HepG2 (cell line): ENCODE results near the gene ISCA2. TPM values are rescaled to one million over a fixed set of nuclear protein-coding genes. Genes with fewer than 3 reads are reported as not detected.

ENCODE experiments used
- ATAC-seq: fragments of 200-7000 bp; cut with Tn5 transposase; 3 replicates; pipeline ENCODE4 v1.9.1; 2020; ENCODE audit warnings: mild to moderate bottlenecking, moderate library complexity
- BruUV-seq: library from RNA; stranded (reverse); fragments of 400-500 nt; replicated peaks from 2 replicates; lab custom pipeline; 2021; lab: Mats Ljungman, UMichigan
- CTCF ChIA-PET: fragments of 300-600 bp; formaldehyde crosslinking; extraction: SDS; loops from one replicate; lab custom pipeline; 2021; ENCODE audit warnings: low total read pairs, inconsistent platforms, low intra/inter-chr PET ratio; lab: Yijun Ruan, JAX
- POLR2A ChIA-PET: fragments of 350-600 bp; sonication (Branson Sonifier 250); formaldehyde crosslinking; loops from one replicate; lab custom pipeline; 2020; ENCODE audit warnings: antibody characterized with exemption, inconsistent platforms; lab: Yijun Ruan, JAX
- DNase-seq: peaks from one replicate; pipeline ENCODE4 v3.0.0-alpha.2; 2015; ENCODE audit warnings: low spot score
- FAIRE-seq: peaks from 3 replicates; lab custom pipeline; 2011; peaks lifted over from hg19 to GRCh38; lab: Jason Lieb, UNC
- H2AFZ ChIP-seq: one replicate; pipeline ENCODE4 v1.6.1; 2011; ENCODE audit warnings: low read length, inconsistent platforms
- H3K27ac ChIP-seq: fragments of 300-600 bp; 3 replicates; pipeline ENCODE4 v1.8.0; 2011; ENCODE audit warnings: mixed run types, mild to moderate bottlenecking, mixed read lengths, low read length, inconsistent platforms; ENCODE audit not compliant: insufficient read depth; ENCODE audit errors: extremely low read length
- H3K27me3 ChIP-seq, 2 experiments: fragments of 200-600 bp in 1 of 2; 2 replicates in 1 of 2; 3 replicates in 1 of 2; pipeline versions ENCODE4 v1.6.0 to v1.8.0; 2011; ENCODE audit warnings: low read length in 2 of 2, mild to moderate bottlenecking in 2 of 2, moderate library complexity in 2 of 2, inconsistent platforms in 1 of 2; ENCODE audit not compliant: insufficient read depth in 2 of 2, control insufficient read depth in 1 of 2
- H3K36me3 ChIP-seq, 2 experiments: fragments of 200-600 bp in 1 of 2; replicated peaks in 1 of 2; 2 replicates in 1 of 2; 3 replicates in 1 of 2; pipeline versions ENCODE4 v1.5.1 to v1.8.0; 2011; ENCODE audit warnings: low read length in 2 of 2, inconsistent platforms in 1 of 2; ENCODE audit not compliant: insufficient read depth in 2 of 2, control insufficient read depth in 1 of 2
- H3K4me1 ChIP-seq: 2 replicates; pipeline ENCODE4 v1.5.1; 2012; ENCODE audit warnings: low read length, inconsistent platforms; ENCODE audit not compliant: insufficient read depth
- H3K4me2 ChIP-seq: 2 replicates; pipeline ENCODE4 v1.6.0; 2011; ENCODE audit warnings: low read depth, low read length, inconsistent platforms
- H3K4me3 ChIP-seq, 3 experiments: fragments of 200-600 bp in 1 of 3; sonication (generic), shearing (Covaris generic) in 1 of 3; replicated peaks in 1 of 3; 2 replicates each; pipeline ENCODE4 v1.5.1; 2011 to 2016; ENCODE audit warnings: low read length in 3 of 3, inconsistent platforms in 2 of 3, low read depth in 2 of 3, mild to moderate bottlenecking in 2 of 3, control low read depth in 1 of 3, mixed read lengths in 1 of 3; ENCODE audit not compliant: insufficient read depth in 1 of 3
- H3K79me2 ChIP-seq: one replicate; pipeline ENCODE4 v1.6.1; 2011; ENCODE audit warnings: low read length, inconsistent platforms; ENCODE audit not compliant: insufficient read depth
- H3K9ac ChIP-seq: 2 replicates; pipeline ENCODE4 v1.6.0; 2011; ENCODE audit warnings: mild to moderate bottlenecking, low read depth, low read length, inconsistent platforms; ENCODE audit not compliant: insufficient read depth
- H3K9me3 ChIP-seq: 2 replicates; pipeline ENCODE4 v1.5.1; 2012; ENCODE audit warnings: mild to moderate bottlenecking, low read length
- H4K20me1 ChIP-seq: 2 replicates; pipeline ENCODE4 v1.6.0; 2011; ENCODE audit warnings: inconsistent platforms, mild to moderate bottlenecking, low read length, moderate library complexity; ENCODE audit not compliant: insufficient read depth
- DNMT3B ChIP-seq: conservative IDR thresholded peaks from 2 replicates; pipeline ENCODE4 v1.6.1; 2016; ENCODE audit warnings: missing biosample characterization, control low read depth
- GTF2F1 ChIP-seq: fragments of 150-350 bp; IDR thresholded peaks from 2 replicates; pipeline ENCODE4 v1.6.1; 2014; ENCODE audit warnings: low read length
- MXI1 ChIP-seq: IDR thresholded peaks from 3 replicates; pipeline ENCODE4 v1.6.1; 2012; ENCODE audit warnings: low read depth, low read length, inconsistent platforms, borderline replicate concordance
- NONO ChIP-seq, 2 experiments: fragments of 450-650 bp in 1 of 2; sonication (generic) in 1 of 2; formaldehyde crosslinking in 1 of 2; IDR thresholded peaks in 1 of 2; conservative IDR thresholded peaks in 1 of 2; 2 replicates each; pipeline versions ENCODE4 v1.6.1 to v1.8.0; 2017 to 2022; ENCODE audit warnings: mild to moderate bottlenecking in 1 of 2, missing genetic modification reagents in 1 of 2, moderate library complexity in 1 of 2
- PCBP2 ChIP-seq: fragments of 200-400 bp; formaldehyde crosslinking; optimal IDR thresholded peaks from 2 replicates; pipeline ENCODE3; 2018; ENCODE audit warnings: low read length, low read depth; ENCODE audit not compliant: poor library complexity, severe bottlenecking
- POLR2G ChIP-seq: fragments of 200-400 bp; formaldehyde crosslinking; IDR thresholded peaks from 2 replicates; pipeline ENCODE4 v1.6.1; 2018; ENCODE audit warnings: mild to moderate bottlenecking, low read depth, low read length, moderate library complexity
- REXO4 ChIP-seq: sonication (generic); formaldehyde crosslinking; IDR thresholded peaks from 2 replicates; pipeline ENCODE4 v1.8.0; 2022; ENCODE audit warnings: missing genetic modification reagents, mild to moderate bottlenecking, borderline replicate concordance
- ZBTB7A ChIP-seq: sonication (generic); formaldehyde crosslinking; IDR thresholded peaks from 2 replicates; pipeline ENCODE4 v1.8.0; 2022; ENCODE audit warnings: mild to moderate bottlenecking, missing genetic modification reagents
- WGBS: methylation state at CpG from one replicate; pipeline ENCODE4 v1.1.6; 2017; ENCODE audit warnings: low lambda C conversion rate; 5-methylcytosine and 5-hydroxymethylcytosine counted together
- in situ Hi-C: cut with HindIII; loops from 2 replicates; pipeline ENCODE4 v1.10.0; 2017; ENCODE audit warnings: low pct_unique_long_range_greater_than_20kb; ENCODE audit not compliant: extremely low pct_ligation_motif_present
- intact Hi-C: fragments of 100-400 bp; cut with micrococcal nuclease; formaldehyde crosslinking; loops from one replicate; pipeline ENCODE4 v1.10.0; 2022; ENCODE audit not compliant: unreplicated experiment
- polyA plus RNA-seq, 8 experiments: library from polyadenylated mRNA; depleted of rRNA in 3 of 8; stranded (reverse) in 7 of 8; unstranded in 1 of 8; fragments of >200 nt; fragmentation: Illumina TruSeq in 4 of 8; extraction: Trizol in 4 of 8; gene quantifications; 2 replicates each; pipeline versions ENCODE4 v1.2.1 to v1.2.3, GENCODE V29; 2011 to 2016; ENCODE audit warnings: low read depth in 4 of 8, missing spikeins in 1 of 8, mixed read lengths in 1 of 8; ENCODE audit not compliant: insufficient read depth in 1 of 8
- total RNA-seq, 5 experiments: library from RNA; depleted of rRNA; stranded (reverse); fragments of >200 nt; fragmentation: Illumina TruSeq; extraction: Trizol; gene quantifications; 2 replicates each; pipeline ENCODE4 v1.2.3, GENCODE V29; 2016; ENCODE audit warnings: low read depth in 1 of 5
- TF ChIP-seq, protein P1 (sequence below): sonication (generic); formaldehyde crosslinking; IDR thresholded peaks from 2 replicates; pipeline ENCODE4 v1.4.0; 2020; ENCODE audit warnings: missing genetic modification reagents
- TF ChIP-seq, protein P2 (sequence below): IDR thresholded peaks from 2 replicates; pipeline ENCODE4 v1.6.1; 2016
- TF ChIP-seq, protein P3 (sequence below): sonication (generic); formaldehyde crosslinking; IDR thresholded peaks from 2 replicates; pipeline ENCODE4 v1.4.0; 2020; ENCODE audit warnings: mild to moderate bottlenecking, missing genetic modification reagents, borderline replicate concordance

Gene ISCA2
- total and polyA plus RNA-seq, 2 of the 13 experiments (the other 11 are each of a cell fraction or from before 2014, with no cell fraction given), result 32.1 to 43.4 TPM

DNA sequence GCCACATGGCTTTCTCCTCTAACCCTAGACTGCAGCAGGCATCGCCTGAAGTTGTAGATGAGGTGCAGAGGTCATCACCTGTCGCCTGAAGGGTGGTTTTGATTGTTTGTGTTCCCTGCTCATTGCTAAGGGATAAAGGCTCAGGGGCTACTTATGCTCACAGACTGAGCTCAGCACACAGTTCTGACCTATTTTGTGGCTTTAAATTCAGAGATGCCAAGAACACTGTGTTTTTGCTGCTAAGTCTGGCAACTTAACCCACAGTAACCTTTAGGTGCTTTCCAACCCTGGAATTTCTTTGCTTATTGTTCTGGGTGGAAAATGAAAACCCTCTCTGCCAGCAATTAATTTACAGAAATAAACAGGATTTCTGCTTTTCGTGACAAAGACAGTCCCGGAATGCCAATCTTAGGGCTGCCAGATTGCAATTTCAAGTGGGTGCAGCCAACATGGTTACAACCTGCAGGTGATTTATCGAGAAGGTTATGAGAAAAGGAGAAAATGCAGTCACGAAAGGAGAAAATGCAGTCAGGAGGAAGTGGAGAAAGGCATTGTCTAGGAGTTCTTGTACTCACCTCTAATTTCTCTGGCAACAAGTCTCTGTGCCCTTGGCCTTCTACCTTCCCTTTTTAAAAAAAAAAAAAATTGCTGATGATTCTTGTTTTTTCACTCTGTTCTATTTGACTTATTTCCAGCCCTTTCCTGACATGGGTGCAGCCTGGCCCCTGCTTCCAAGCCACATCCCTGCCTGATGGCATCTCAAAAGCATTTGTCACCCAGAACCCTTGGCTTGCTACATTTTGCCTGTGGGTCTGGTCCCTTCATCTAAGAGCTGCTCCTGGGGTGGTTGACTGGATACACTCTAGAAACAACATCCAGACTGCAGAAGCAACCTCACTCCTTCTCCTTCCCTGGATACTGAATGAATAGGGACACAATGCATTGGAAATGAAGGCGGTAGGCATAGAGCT is 23.7 kb upstream of the ISCA2 start (continued):
- TF ChIP-seq, protein P1, sequence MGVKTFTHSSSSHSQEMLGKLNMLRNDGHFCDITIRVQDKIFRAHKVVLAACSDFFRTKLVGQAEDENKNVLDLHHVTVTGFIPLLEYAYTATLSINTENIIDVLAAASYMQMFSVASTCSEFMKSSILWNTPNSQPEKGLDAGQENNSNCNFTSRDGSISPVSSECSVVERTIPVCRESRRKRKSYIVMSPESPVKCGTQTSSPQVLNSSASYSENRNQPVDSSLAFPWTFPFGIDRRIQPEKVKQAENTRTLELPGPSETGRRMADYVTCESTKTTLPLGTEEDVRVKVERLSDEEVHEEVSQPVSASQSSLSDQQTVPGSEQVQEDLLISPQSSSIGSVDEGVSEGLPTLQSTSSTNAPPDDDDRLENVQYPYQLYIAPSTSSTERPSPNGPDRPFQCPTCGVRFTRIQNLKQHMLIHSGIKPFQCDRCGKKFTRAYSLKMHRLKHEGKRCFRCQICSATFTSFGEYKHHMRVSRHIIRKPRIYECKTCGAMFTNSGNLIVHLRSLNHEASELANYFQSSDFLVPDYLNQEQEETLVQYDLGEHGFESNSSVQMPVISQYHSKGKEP (CRISPR knock-in tag), result no peak
- TF ChIP-seq PCBP2, result no peak

DNA sequence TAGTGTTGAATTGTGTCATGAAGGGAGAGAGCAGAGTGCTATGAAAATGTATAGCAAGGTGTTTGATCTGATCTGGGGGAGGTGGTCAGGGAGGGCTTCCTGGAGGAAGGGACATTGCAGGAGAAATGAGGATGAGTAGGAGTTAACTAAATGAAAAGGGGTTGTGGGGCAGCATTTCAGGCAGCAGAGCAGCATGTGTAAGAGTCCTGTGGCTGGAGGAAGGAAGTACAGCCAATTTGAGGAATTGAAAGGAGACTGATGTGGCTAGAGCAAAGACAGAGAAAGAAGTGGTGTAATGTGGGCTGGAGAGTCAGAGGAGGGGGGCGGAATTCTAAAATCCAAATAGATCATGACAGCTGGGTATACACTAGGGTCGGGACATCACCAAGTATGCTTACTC is 21.0 kb upstream of the ISCA2 start:
- Histone ChIP-seq H3K9me3 (no peaks in the 10 kb centered on the region), H3K4me1 (no peaks in the 10 kb centered on the region), H3K79me2 (no peaks in the 10 kb centered on the region), H3K36me3 (peaks cover 5 to 32% of the 10 kb centered on the region in 2 experiments), H3K4me3 (no peak overlapping the region), H3K9ac (no peak overlapping the region), H4K20me1 (no peaks in the 10 kb centered on the region), H3K27me3 (no peaks in the 10 kb centered on the region), H3K4me2 (no peak overlapping the region), H2AFZ (no peak overlapping the region), H3K27ac (no peak overlapping the region)
- WGBS, result 98% methylated on average over 2 of the region's 2 CpGs
- intact Hi-C loops (no loop called here), in situ Hi-C loops (no loop called here)
- FAIRE-seq, result no peak
- TF ChIP-seq DNMT3B (CRISPR knock-in tag) (no peak), GTF2F1 (no peak), POLR2G (no peak), NONO (IDR thresholded peaks at IDR 0.05) (no peak), NONO (CRISPR knock-in tag; conservative IDR thresholded peaks at IDR 0.05) (no peak), REXO4 (CRISPR knock-in tag) (no peak), ZBTB7A (CRISPR knock-in tag) (no peak), MXI1 (no peak)
- TF ChIP-seq, protein P2, sequence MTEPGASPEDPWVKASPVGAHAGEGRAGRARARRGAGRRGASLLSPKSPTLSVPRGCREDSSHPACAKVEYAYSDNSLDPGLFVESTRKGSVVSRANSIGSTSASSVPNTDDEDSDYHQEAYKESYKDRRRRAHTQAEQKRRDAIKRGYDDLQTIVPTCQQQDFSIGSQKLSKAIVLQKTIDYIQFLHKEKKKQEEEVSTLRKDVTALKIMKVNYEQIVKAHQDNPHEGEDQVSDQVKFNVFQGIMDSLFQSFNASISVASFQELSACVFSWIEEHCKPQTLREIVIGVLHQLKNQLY (CRISPR knock-in tag), result no peak
- TF ChIP-seq, protein P3, sequence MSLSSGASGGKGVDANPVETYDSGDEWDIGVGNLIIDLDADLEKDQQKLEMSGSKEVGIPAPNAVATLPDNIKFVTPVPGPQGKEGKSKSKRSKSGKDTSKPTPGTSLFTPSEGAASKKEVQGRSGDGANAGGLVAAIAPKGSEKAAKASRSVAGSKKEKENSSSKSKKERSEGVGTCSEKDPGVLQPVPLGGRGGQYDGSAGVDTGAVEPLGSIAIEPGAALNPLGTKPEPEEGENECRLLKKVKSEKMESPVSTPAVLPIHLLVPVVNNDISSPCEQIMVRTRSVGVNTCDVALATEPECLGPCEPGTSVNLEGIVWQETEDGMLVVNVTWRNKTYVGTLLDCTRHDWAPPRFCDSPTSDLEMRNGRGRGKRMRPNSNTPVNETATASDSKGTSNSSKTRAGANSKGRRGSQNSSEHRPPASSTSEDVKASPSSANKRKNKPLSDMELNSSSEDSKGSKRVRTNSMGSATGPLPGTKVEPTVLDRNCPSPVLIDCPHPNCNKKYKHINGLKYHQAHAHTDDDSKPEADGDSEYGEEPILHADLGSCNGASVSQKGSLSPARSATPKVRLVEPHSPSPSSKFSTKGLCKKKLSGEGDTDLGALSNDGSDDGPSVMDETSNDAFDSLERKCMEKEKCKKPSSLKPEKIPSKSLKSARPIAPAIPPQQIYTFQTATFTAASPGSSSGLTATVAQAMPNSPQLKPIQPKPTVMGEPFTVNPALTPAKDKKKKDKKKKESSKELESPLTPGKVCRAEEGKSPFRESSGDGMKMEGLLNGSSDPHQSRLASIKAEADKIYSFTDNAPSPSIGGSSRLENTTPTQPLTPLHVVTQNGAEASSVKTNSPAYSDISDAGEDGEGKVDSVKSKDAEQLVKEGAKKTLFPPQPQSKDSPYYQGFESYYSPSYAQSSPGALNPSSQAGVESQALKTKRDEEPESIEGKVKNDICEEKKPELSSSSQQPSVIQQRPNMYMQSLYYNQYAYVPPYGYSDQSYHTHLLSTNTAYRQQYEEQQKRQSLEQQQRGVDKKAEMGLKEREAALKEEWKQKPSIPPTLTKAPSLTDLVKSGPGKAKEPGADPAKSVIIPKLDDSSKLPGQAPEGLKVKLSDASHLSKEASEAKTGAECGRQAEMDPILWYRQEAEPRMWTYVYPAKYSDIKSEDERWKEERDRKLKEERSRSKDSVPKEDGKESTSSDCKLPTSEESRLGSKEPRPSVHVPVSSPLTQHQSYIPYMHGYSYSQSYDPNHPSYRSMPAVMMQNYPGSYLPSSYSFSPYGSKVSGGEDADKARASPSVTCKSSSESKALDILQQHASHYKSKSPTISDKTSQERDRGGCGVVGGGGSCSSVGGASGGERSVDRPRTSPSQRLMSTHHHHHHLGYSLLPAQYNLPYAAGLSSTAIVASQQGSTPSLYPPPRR (CRISPR knock-in tag), result no peak
- POLR2A ChIA-PET, result no interaction called here
- DNase-seq, result no peak
- CTCF ChIA-PET, result no interaction called here
- BruUV-seq, result no TSS peak
- ATAC-seq, result no peak
